HG03060 (cell line): Measurements from ENCODE around the gene ARHGAP26.

ENCODE experiments used
- ATAC-seq: cut with Tn5 transposase; IDR thresholded peaks from one replicate; pipeline ENCODE4 v1.9.1; 2021; ENCODE audit warnings: low read depth, moderate number of reproducible peaks; ENCODE audit not compliant: unreplicated experiment

ARHGAP26 gene

DNA sequence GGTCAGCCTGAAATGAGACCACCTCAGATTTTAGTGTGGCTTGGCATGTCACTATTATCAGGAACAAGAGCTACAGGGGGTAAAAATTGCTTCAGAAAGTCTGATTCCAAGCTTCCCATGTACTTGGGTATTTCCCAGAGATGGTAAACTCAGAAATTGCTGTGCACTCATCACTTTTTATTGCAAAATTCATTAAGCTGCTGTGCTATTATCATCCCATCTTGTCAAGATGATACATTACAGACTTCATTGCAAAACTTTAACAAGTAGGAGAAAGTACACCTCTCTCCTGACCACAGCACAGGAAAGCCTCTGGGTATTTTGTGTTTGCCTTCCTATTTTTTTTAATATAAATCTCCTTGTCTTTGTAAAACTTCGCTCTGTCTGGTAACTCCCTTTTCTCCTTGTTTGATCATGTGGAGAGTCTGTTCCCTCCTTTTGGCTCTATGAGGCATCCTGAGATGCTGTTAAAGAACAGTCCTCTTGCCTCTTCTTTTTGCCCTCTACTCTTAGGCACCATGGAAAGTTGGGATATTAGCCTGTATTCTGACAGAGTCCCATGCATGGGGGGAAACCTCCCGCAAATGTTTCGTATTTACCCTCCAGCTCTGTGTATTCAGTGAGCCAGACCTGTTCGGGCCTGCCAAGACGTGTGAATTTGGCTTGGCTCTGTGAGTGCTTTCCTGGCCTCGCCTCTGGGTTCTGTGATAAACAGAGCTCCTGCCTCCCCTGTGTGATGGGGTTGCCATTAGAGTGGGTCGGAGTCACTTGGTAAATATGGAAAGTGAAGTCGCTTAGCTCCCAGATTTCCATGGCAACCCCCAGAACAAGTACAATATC lies 372.6 kb downstream of the ARHGAP26 start:
- no peak for ATAC-seq

DNA sequence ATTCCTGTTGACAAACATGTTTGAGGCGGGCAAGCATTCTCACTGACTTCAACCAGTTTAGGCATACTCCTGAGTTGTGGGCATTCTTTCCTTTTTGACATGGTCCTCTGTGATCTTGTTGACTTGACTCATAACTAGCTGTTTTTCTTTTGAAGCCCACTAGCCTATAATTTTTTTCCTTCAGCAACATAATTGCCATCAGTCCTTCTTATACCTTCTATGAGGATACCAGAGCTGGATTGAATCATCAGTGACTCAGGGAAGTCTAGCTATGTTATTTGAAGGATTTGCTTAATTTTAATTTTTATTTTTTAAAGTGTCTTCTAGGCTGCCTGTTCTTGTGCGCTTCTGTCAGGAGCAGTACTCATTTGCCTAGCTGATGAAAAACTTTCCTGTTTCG lies 373.8 kb downstream of the ARHGAP26 start:
- ATAC-seq: no peak

DNA sequence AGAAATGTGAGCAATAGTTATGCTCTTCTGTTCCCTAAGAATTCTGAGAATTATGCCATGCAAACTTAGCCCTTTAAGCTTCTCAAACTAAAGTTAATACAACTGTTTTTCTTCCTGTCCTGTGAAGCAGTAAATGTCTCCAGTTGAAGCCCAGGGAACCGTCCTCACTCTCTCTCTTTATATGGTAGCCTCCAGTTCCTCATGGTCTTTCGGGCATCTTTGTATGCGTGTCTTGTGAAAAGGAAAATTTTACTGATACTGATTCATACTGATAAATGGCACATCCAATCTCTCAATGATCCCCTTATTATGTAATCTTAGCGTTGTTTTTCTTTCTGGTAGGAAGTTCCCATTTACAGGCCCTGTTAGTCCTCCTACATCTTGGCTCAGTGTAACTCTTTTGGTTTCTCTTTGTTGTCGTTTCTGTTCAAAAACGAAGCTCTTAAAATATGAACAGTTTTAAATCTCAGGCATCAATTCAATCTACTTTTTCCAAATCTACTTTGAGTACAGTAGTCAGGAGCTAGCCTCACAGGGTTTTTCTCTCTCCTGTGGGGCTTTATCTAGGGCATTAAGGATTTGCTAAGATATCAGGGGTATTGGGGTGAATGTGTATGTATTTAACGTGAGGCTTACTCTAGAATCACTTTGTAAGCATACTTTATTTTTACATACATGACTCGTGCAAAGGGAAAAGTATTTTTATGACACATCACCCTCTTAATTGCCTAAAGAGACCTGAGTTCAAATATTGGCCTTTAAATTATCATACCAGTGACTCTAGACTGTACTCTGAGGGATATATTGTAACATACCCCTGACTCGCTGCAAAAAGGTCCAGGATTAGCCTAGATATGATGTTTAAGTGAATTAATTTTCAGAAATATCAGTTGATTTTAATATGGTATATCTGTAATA lies 375.3 kb downstream of the ARHGAP26 start:
- no peak for ATAC-seq

DNA sequence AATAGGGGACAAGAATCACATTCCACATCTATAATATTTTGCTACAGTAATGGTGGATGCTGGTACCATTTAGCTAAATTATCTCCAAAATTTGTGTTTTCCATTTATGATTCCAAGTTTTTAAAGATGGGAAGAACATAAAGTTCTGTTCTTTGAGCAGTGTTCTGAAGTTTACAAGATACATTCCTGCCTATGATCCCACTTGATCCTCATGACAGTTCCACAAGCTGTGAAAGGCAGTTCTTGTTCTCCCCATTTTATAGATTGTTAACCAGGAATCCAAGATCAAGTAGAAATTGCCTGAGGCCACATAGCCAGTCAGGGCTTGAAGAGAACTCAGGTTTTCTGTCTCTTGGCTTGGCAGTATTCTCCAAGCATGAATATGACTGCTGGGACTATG lies 376.0 kb downstream of the ARHGAP26 start:
- ATAC-seq: no peak

DNA sequence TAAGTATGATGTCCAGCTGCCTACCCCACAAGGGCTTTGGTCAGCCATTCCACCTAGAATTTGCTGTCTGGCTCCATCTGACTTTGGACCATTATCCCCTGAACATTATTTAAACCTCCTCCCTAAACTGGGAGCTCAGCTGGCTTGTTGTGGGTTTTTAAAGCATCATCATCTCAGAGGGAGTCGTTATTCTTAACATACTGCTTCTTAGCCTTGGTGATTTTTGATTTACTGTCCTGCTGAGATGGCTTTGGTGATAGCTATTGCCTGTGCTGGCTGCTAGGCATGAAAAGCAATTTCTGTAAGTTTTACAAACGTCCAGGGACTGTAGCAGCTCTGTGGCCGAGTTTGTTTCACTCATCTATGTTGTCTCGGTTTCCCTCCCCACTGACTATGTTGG lies 377.2 kb downstream of the ARHGAP26 start:
- no peak for ATAC-seq

DNA sequence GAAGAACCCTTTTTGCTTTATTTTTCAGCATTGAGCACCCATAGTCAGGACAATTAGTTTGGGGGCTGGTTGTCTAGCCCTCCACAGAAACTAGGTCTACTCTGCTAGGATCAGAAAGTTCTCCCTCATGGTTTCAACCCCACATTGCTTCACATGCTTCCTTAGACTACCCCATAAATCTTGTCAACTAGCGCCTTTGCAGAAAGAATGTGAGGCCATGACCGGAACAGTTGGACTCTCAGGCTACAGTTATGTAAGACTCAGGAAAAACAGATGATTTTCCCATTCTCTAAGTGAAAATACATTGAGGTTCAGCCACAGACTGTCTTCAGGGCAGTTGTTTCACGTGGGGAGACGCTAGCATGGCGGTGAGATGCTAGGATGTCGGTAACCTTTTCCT lies 377.7 kb downstream of the ARHGAP26 start:
- ATAC-seq: no peak

DNA sequence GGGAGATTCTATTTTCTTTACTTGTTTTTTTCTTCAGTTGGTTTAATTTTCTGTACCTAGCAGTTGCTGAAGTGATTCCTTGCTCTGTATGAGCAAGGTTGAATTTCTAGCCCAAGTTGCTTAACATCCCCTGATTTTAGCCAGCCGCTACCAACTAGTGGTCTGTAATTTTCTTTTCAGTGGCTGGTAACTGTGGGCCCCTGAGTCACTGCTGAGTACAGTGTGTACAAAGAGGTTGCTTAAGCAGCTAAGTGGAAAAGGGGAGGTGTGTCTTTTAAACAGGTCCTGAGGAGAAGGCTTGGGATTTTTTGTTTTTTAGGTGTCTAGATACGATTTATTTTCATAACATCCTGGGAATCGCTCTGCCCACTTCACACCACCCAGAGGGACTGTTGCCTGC lies 378.6 kb downstream of the ARHGAP26 start:
- ATAC-seq: no peak

DNA sequence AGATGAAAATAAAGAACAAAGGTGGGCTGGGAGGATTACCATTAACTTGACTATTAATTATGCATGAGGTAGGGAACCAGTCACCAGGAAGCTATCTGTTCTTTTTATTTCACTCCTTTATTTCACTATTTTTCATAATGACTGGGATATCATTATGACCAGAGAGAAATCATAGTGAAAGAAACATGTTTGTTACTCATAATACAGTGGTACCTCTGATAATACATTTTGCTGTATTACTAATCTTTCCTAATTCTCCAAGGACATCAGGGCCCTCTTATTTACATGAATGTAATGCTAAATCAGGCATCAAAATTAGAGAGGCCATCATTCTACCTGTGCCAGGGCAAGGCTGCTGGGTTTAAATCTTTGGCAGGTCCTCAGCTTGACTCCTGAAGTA lies 379.6 kb downstream of the ARHGAP26 start:
- no peak for ATAC-seq

DNA sequence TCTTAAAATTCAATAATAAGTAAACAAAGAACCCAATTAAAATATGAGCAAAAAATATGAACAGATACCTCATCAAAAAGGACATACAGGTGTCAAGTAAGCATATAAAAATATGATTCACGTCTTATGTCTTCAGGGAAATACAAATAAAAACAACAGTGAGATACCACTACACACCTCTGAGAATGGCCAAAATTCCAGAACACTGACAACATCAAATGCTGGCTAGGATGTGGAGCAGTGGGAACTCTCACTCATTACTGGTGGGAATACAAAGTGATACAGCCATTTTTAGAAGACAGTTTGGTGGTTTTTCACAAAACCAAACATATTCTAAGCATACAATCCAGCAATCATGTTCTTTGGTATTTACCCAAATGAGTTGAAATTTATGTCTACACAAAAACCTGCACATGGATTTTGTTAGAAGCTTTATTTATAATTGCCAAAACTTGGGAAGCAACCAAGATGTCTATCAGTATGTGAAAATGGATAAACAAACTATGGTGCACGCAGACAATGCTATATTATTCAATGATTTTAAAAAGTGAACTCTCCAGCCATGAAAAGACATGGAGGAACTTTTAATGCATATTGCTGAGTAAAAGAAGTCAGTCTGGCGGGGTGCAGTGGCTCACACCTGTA lies 381.0 kb downstream of the ARHGAP26 start:
- ATAC-seq: no peak

DNA sequence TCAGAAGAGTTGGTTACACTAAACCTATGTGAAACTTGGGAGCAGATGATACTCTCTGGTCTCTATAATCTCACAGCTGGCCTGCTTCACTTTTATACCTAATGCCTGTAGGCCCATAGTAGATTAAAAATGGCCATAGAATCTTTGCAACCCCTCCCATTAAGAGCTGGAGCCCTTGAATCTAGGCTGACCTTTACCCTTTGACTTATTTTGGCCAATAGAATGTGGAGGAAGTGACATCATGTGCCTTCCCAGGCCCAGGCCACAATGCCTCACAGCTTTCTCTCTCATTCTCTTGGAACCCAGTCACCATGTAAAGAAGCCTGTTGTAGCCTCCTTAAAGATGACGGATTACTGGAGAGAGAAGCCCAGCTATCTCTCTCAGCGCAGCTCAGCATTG lies 382.3 kb downstream of the ARHGAP26 start:
- no peak for ATAC-seq

DNA sequence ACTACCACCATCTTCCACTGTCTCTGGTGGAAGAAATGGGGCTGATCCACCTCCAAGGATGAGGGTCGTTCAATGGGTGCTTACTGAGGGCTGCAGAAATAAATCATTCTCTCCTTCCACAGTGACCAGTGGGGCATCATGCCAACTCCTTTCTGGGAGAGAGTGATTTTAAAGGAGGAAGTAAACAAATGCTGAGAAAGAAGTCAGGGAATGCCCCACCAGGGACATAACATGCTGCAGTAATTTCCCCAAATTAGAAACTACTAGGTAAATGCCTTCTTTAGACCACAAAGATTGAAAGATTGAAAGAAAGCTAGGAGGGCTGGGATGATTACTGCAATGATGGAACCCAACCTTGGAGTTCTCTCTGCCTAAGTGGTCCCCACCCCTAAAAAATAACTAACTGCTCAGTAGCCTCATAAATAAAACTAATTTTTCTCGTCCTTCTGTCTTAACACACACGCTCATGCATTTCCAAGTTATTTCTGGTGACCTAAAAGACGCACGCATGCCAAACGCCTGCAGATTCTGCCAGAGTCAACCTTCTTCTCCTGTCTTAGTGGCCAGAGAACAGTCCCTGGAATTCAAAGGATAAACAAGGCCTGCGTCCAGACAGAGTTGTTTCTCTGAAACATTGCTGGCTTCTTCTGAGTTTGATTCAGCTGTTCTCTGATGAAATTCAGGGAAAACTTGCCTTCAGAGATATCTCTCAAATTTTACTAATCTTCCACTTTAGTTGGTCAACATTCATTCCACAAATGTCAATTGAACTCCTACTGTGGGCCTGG lies 383.3 kb downstream of the ARHGAP26 start:
- ATAC-seq: no peak

DNA sequence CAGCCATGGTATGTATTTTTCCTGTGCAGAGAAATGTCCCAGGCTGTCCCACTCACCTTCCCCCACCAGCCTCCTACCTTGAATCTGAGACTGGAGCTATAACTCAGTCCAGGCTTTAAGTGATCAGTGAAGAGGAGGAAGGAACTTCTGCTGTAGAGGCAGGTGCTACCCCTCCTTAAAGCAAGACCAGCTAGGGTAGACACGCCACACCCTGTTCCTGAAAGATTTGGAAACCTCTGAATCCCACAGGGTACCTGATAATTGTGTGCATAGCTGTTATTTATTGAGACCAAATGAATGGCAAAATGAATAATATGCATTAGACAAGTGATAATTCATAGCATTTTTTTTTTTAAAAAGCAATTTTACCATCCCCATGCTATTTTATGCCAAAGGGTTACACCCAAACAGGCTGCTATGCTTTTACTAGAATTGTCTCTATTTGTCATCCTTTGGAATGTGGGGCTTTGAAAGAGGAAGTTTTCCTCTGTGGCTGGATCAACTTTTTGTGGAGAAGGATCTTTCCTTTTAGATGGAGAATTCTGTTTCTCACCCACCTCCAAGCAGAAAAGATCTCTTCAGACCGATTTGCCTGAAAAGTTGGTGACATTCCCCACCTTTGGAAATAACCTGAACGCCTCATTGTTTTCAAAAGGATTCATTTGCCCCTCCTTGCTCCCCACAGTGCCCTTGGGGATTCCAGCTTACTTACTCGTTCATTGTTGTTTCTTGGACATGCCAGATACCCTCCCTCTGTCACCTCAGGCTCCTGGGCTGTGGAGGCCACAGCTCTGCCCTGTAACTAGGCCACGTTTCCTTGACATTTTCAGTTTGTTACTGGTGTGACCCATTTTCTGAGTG lies 384.6 kb downstream of the ARHGAP26 start:
- no peak for ATAC-seq

DNA sequence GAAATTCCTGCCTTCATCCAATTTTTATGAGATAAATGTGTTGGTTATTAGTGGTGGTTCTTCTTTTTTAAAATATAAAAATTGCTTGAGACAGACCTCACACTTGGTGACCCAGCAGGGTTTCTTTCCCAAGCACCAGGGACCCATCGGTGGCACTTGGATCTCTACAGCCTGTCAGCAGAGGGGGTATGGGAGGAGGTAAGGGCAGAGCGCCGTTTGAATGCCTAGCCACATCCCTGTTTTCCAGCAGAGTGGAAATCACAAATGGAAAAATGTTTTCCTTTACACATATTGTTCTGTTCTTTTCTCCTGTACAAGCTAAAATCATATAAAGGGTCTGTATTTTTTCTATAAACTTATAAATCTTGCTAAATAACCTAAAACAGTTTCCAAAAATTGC lies 385.3 kb downstream of the ARHGAP26 start:
- no peak for ATAC-seq

DNA sequence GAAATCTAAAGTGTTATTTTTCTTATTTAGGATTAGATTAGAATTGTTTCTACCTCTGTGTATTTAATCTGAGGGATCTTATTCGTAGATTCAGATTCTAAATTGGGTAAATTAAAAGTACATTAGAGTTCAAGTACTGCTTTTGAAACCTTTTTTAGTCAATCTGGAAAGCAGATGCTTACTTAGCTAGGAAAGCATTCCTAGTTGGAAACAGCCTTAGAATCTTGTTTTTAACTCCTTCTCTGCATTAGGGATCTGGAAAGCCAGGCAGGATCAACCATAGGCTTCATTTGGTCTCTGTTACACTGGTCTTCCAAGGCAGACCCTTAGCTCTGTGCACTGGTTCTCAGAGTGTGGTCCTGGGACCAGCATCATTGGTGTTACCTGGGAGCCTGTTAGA lies 385.9 kb downstream of the ARHGAP26 start:
- no peak for ATAC-seq

DNA sequence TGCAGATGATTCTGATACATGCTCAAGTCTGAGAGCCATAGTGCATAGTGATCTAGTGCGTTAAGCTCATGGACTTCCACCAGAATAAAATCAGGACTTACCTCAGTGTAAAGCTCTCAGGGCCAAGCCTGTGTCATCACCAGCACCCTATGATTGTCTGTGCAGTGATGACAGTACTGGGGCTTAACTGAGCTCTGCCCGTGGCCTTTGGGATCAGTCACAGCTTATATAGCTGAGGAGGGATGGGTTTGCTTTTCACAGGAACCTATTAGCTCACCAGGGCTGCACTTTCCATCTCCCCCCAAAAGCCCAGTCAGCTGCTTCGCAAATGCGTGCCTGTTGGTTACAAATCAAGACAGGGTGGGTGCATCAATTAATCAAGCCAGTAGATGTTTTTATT lies 386.4 kb downstream of the ARHGAP26 start:
- ATAC-seq: no peak

DNA sequence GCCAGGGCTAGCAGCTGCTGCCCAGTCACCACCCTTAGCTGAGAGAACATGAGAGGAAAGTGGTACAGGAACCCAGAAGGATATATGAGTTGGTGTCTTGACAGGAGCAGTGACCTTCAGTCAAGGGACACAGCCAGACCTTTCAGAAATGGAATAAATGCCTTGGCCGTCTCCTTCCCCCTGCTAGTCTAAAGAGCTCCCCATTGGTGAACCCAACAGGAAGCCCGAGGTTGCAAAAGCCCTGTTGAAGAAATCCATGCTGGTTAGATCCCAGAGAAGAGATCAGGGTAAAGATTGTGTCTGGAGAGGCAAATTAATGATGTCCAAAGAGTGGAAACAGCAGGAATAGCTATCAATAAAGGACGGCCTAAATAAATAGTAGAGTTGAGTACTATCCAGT lies 388.9 kb downstream of the ARHGAP26 start:
- no peak for ATAC-seq

DNA sequence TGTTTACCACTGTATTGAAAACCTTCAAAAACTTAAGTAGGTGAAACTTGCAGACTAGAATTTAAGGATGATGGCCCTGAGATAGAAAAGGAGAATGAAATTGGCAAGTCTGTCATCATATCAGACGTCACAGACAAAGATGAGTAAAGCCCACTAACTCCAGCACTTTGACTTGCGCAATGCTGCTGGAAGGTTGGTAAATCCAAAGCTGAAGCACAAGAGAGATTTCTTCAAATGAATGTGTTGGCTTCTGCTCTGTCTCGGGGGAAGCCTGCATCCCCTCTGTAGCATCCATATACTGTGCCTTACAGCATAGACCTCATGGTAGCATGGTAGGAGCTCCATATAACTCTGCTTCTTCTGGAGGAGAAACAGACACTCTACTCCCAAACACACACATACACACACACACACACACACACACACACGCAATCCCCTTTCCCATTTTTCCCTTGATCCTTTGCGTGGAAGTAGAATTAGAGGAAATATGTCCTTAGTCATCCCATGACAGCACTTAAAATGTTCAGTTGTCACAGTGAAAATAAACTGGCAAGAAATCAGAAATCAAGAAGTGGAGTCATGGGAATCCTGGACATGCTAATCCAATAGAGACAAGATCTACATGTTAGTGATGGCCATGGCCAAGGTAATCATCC lies 391.8 kb downstream of the ARHGAP26 start:
- ATAC-seq: no peak

DNA sequence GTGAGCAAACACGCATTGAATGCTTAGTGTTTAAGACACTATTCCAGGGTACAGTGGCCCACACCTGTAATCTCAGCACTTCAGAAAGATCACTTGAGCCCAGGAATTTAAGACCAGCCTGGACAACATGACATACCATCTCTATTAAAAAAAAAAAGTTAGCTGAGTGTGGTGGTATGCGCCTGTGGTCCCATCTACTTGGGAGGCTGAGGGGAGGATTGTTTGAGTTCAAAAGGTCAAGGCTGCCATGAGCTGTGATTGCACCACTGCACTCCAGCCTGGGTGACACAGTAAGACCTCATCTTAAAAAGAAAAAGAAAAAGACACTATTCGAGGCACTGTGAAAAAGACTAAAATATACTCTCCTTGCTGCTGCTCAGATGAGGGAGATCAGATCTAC lies 392.6 kb downstream of the ARHGAP26 start:
- ATAC-seq: no peak

DNA sequence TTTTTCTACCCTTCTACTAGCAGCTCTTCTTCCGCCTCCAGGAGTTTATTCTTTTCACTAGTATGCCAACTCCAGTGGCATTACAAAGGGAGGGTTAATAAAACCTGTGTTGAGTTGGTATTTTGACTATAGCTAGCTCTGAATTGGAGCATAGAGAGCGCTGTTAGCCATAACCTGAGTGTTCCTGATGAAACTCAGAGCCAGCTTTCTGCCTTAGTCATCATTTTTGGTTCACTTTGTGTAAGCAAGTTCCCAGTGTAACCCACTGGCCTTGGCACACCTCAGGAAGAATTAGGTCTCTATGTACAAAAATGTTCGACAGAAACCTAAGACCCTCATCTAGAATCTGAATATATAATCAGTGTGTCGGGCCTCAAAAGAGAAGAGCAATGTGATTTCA lies 394.4 kb downstream of the ARHGAP26 start:
- no peak for ATAC-seq
